HL-60 (cell line): ENCODE results near the gene SMIM13.

Experiments used
- DNase-seq, 2 experiments: peaks; one replicate each; pipeline ENCODE4 v3.0.0-alpha.2; 2010 to 2020; ENCODE audit warnings: low read depth in 1 of 2, low spot score in 1 of 2
- H3K27ac ChIP-seq: fragments of 250-450 bp; sonication (Bioruptor Pico); replicated peaks from 2 replicates; pipeline ENCODE4 v1.5.1; 2020; ENCODE audit warnings: mild to moderate bottlenecking, moderate library complexity
- H3K27me3 ChIP-seq: fragments of 250-450 bp; sonication (Bioruptor Pico); 2 replicates; pipeline ENCODE4 v1.5.1; 2021; ENCODE audit warnings: mild to moderate bottlenecking, moderate library complexity; ENCODE audit not compliant: insufficient read depth, poor library complexity, severe bottlenecking
- H3K4me3 ChIP-seq: replicated peaks from 2 replicates; pipeline ENCODE4 v1.5.1; 2011; ENCODE audit warnings: mild to moderate bottlenecking, control low read depth, low read length; ENCODE audit not compliant: insufficient read depth
- CTCF ChIP-seq: IDR thresholded peaks from one replicate; pipeline ENCODE4 v1.5.1; 2011; ENCODE audit warnings: low read length, control low read depth, inconsistent platforms; ENCODE audit not compliant: insufficient read depth
- GABPA ChIP-seq: IDR thresholded peaks from 2 replicates; pipeline ENCODE4 v1.6.1; 2012; ENCODE audit warnings: low read depth
- POLR2AphosphoS5 ChIP-seq: IDR thresholded peaks from 2 replicates; pipeline ENCODE4 v1.6.1; 2012; ENCODE audit warnings: low read depth
- REST ChIP-seq: IDR thresholded peaks from 2 replicates; pipeline ENCODE4 v1.6.1; 2012; ENCODE audit warnings: low read depth; ENCODE audit not compliant: insufficient replicate concordance
- SPI1 ChIP-seq: IDR thresholded peaks from 2 replicates; pipeline ENCODE4 v1.6.1; 2012; ENCODE audit warnings: low read depth, mild to moderate bottlenecking, borderline replicate concordance

SMIM13 gene

GRCh38 chr6:11136809-11137208 lies 43.2 kb downstream of the SMIM13 start:
- H3K27me3 ChIP-seq: no peaks in the 10 kb centered on the region
- TF ChIP-seq POLR2AphosphoS5 (no peak), GABPA (no peak), CTCF (no peak), REST (no peak), SPI1 (no peak)
- H3K4me3 ChIP-seq: no peak overlapping the region
- no peak for DNase-seq
- H3K27ac ChIP-seq: no peak overlapping the region

- TF ChIP-seq POLR2AphosphoS5 (no peak), CTCF (no peak), REST (no peak), SPI1 (no peak), GABPA (no peak)
- DNase-seq: no peak
- H3K27me3 ChIP-seq: no peaks in the 10 kb centered on the region
These were observed 45.7 kb downstream of the SMIM13 start for GRCh38 chr6:11139051-11139960.

GRCh38 chr6:11140056-11140455 lies 46.4 kb downstream of the SMIM13 start:
- DNase-seq: no peak
- H3K27me3 ChIP-seq: no peaks in the 10 kb centered on the region
- no peak overlapping the region for H3K27ac ChIP-seq
- TF ChIP-seq POLR2AphosphoS5: no peak
- no peak for TF ChIP-seq SPI1
- no peak for TF ChIP-seq GABPA
- no peak for TF ChIP-seq REST
- TF ChIP-seq CTCF: no peak
- no peak overlapping the region for H3K4me3 ChIP-seq

More at GRCh38 chr6:11139051-11139960, 45.7 kb downstream of the SMIM13 start:
- Histone ChIP-seq H3K4me3 (no peak overlapping the region), H3K27ac (no peak overlapping the region)
